ENCODE data around the gene FRMD4A.
A peak's percentile ranks its signal among the peaks of the same experiment; 100 is the strongest.

FRMD4A gene

DNA sequence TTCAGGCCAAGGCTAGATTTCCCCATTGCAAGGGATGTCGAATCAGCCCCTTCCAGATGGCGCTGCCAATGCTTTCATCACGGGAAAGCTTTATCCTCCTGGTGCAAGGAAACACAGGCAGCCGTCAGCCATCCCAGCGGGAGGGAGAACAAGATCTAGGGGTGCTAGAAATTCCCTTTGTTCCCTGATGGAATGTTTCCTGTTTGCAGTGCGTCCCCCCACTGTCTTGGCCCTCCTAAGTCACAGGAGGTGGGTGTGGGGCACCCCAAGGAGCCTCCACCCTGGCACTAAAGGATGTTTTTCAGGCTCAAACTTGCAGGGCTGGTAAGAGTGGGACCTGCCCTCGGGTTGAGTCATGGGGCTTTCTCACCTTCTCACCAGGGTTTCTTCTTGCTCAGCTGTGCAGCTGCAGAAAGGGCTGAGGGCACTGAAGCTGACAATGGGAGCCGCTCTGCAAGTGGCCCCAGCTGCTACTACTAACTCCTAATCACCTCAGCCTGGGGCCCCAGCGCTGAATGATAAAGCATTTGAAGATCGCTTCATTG is 640.4 kb downstream of the FRMD4A start:
- intact Hi-C loops (cut with DNase I) = no loop called here
- DNase-seq = no peak

DNA sequence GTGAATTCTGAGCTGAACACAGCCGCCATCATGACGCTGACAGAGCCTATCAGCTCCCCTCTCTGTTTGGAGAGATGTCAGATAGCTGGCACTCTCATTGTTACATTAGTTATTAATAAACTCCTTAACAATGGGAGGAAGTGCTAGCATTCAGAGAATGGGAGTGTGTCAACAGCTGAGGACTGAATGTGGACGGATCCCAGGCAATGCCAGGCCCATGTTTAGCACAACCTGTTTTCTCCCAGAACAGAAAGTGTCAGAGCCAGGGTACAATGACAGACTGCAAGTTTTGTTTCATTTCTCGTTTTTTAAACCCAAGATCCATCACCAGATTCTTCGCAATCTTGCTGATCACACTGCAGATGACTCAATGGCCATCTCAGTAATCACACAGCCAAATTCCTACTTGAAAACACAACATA is 644.4 kb downstream of the FRMD4A start:
- no peak for DNase-seq
- intact Hi-C loops (cut with DNase I) = no loop called here

DNA sequence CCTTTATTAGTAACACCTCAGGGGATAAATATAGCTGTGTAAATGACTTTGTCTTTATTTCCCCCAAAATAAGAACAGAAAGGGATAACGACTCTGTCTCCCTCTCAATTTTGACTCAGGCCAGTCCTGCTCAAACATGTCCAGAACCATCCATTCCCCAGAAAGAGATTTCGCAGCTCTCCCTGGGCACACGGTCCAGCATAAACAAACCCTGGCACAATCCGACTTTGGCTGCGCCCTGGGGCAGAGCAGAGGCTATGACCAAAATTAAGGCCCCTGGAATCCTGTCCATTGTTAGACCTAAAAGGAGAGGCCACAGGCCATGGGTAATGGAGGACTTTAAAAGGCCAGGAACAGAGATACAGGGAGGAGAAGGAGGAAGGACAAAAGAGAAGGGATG is 644.8 kb downstream of the FRMD4A start:
- peak in 1 of 42 donors; percentile 42 for DNase-seq
- intact Hi-C loops (cut with DNase I) = no loop called here

DNA sequence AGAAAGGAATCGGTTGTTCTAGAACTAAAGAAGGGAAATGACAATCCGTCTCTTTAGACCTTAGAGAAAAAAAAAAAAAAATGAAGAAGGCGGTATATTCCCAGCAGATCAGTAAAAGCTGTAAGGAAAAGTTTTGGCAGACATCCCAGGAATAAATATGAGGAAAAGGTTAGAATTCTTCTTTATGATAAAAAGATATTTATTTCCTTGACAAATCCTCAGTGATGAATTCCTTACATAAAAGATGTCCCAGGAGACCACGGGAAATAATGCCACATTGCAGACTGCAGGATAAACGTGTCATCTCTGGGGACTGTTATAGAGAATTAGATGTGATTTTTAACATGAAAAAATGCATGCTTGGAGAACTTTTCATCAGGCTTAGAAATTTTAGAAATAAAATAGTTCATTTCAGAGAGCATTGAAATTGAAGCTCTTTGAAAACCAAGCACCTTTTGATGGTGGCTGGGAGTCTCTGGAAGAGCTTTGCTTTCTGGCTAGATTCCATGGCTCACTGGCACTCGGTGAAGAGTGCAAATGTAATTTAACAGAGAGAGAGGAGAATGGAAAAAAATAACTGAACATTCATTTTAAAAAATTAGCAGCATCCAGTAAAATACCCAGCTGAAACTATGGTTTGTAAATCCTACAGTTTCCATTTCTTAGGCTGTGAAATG is 645.8 kb downstream of the FRMD4A start:
- no peak for DNase-seq
- intact Hi-C loops (cut with DNase I) = no loop called here

DNA sequence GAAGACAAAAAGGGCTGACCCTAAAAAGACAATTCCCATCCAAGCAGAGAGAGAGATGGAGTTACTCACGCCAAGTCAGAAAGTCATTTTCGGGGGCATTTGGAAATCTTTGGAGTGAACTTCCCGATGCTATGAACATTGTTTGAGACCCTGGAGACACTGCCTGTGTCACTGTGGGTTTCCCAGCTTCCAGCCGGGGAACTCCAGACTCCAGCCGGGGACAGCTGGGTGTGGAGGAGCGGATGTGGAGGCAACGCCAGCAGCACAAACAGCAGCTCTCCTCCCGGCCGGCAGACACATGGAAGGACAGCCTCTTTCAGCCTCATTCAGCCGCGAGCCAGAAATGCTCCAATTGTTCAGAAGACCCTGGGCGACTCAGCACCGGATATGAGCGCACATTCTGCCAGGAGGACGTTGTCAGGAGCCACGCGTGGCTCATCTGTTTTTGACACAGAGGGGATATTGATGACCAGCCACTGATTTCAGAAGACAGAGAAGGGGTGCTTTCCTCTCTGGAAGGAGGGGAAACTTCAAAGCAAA is 646.4 kb downstream of the FRMD4A start:
- intact Hi-C loops (cut with DNase I) = no loop called here
- DNase-seq = peak; percentile 34 to 82 (median 62)

DNA sequence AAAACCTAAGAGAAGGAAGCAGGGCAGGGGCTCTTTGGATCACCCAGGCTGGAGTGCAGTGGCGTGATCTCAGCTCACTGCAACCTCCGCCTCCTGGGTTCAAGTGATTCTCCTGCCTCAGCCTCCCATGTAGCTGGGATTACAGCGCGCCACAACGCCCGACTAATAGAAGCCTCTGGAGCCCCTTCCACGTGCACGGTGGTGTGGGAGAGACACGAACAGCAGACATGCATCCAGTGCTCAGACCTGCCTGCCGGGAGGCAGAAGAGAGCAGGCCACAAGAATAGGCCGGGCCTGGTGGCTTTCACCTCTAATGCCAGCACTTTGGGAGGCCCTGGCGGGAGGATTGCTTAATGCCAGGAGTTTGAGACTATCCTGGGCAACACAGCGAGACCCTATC is 647.7 kb downstream of the FRMD4A start:
- no peak for DNase-seq
- intact Hi-C loops (cut with DNase I) = no loop called here

DNA sequence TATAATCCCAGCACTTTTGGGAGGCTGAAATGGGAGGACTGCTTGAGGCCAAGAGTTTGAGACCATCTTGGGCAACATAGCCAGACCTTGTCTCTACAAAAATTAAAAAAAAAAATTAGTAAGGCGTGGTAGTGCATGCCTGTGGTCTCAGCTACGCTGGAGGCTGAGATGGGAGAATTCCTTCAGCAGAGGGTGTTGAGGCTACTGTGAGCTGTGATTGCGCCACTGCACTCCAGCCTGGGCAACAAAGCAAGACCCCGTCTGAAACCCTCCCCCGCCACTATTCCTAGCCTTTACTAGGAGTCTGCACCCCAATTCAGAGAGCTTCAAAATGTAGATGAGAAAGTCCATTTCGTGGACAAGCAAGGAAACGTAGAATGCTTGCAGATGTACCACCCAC is 648.8 kb downstream of the FRMD4A start:
- no peak for DNase-seq
- intact Hi-C loops (cut with DNase I) = no loop called here

DNA sequence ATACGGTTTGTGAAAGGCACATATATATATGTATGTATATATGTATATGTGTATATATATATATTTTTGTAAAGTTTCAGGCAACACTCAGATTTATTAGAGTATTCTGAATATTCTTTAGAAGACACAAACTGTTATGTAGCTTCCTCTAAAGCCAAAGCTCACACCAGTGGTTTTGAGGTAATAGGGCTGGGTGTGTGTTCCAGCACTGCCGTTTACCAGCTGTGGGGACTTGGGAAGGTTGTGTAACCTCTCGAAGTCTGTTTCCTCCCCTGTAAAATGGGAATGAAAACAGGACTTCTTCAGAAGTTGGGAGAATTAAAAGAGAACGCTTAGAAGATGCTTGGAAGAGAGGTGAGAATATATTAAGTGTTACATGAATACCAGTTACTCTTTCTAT is 649.2 kb downstream of the FRMD4A start:
- intact Hi-C loops (cut with DNase I) = no loop called here
- no peak for DNase-seq

DNA sequence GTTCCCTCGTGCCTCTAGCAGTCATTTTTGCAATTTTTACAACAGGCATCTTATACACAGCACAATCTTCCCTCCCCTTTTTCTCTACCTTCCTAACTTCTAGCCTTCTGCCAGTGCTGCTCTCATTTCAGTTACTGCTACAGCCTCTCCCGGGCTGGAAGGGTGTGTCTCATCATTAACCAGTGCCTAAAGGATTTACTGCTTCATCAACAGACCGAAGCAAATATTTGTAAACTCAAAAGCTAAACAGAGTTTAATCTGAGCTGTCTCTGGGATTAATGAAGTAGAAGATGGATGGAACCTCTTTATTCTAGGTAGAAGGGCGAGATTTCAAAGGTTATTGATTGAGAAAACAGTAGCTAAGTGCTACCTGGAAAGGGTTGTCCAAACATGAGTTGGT is 649.6 kb downstream of the FRMD4A start:
- intact Hi-C loops (cut with DNase I) = no loop called here
- no peak for DNase-seq

DNA sequence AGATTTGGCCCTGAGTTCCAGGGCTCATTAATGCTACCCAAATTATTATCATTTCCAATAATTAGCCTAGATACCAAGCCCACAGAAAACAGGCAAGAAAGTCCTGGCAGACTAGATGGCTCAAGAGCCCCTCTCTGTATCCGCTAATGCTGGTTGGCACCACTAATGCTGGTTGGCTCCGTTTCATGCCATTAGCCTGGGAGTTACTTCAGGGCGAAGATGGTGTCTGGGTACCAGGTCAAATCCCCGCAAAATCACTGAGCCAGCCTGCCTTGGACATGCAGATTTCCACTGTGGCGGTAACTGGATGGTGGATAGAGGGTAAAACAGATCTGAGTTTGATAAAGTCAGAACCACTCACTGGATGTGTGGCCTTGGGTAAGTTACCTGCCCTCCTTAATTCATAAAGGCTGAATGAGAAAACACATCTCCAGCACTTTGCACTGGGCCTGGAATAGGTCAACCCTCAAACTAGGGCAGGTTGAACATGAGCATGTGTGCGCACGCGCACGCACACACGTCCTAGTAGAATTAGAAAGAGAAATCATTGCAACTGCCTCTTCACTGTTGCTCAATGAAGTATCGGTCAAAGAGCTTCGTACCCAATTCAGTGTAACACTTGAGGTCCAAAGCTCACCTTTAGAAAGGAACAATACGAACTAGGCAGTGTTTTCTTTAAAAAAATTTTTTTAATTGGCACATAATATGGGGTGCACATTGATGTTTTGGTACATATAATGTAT is 652.5 kb downstream of the FRMD4A start:
- no peak for DNase-seq
- intact Hi-C loops (cut with DNase I) = no loop called here

DNA sequence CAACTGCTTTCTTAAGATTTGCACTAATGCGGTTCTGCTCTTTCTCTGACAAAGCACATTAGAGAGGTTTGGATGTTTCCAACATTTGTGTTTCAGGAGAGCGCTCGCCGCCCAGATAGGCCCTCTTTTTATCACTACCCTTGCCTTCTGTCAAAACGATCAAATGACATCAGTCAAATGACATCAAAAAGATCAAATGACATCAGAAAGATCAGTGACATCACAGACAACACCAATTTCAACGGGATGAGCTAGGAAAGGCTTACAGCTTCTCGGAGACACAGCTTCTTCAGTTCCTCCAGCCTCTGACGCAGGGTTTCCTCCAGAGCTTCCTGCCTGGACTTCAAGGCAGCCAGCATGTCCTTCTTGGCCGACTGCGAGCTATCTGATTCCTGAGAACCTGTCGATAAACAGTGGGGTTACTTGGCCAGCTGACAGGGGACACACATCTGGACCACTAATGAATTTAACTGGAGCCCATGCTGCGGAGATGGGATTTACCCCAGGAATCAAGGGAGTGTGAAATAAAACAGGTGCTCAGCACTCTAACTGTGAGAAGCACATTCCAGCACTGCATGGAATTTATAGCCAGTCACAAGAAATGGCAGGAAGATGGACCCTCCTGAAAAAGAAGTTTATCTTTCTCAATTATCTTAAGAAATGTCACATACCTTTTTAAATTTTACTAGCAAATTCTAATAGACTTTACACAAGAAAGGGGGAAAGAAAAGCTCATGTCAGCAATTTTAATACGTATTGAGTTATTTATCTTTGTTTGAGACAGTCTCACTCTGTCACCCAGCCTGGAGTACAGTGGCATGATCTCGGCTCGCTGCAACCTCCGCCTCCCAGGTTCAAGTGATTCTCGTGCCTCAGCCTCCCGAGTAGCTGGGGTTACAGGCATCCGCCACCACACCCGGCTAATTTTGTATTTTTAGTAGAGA is 655.8 kb downstream of the FRMD4A start:
- DNase-seq = no peak
- intact Hi-C loops (cut with DNase I) = no loop called here

DNA sequence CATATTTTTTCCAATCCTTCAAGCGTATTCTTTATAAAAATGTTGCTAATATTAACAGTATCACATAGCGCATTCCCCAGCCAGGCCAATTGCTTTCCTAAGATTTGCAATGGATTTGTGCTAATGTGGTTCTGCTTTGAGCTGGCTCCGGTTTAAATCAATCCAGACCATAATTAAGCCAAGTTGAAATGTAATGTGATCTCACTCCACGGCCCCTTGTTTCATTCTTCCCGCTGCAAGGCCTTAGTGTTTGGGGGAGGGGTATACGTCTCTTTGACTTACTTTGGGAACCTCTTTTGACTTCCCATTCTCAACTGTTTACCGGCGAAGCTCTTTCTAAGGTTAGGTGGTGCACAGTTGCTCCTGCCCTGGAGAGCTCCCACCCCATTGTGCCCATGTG is 657.6 kb downstream of the FRMD4A start:
- intact Hi-C loops (cut with DNase I) = no loop called here
- DNase-seq = no peak

DNA sequence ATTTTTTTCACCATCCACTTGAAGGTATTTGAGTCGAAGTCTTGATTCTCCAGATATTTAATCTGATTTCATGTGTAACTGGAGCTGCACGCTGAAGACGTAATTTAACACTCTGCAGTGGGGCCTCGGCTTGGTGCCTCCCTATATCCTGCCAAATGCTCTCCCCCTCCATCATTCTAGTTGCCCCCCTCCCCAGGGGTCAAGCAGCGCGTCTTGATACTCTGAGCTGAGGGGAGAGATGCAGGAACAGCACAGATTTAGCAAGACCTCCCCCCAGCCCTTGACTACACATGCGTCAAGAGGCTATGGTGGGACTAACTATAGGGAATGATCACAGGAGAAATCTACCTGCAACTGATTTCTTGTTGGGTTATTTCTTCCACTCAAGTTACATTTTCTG is 658.2 kb downstream of the FRMD4A start:
- no peak for DNase-seq
- intact Hi-C loops (cut with DNase I) = no loop called here

DNA sequence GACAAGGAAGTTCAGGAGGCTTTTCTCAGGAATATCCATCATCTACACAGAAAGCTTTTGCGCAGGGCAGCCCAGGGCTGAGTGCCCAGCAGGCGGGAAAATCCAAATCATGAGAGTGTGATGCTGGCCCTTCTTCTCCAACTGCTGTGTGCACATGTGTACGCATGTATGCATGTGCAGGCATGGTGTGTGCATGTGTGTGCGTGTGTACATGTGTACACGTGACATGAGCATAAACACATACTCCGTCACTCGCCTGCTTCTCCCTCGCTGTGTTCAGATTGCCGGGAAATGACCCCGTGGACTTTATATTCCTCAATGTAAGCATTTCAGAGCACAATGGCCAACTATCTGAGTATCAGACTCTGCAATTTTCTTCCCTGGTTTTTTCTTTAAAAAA is 658.8 kb downstream of the FRMD4A start:
- DNase-seq = no peak
- intact Hi-C loops (cut with DNase I) = no loop called here

DNA sequence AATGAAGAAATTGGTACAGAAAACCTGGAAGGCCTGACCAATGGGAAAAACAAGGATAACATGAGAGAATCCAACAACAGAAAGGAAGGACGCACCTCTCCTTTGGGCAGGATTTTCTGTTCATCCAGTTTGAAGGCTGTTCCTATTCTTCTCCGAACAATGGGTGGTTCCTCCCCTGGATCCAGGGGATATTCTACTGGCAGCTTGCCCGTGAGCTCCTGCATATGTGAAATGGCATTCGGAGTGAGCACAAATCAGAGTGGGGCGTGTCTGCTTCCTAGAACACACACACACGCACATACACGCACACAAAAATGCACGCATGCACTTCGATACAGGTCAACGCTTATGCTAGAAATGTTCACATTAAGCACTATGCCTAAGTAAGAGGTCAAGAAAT is 660.4 kb downstream of the FRMD4A start:
- intact Hi-C loops (cut with DNase I) = no loop called here
- DNase-seq = no peak

DNA sequence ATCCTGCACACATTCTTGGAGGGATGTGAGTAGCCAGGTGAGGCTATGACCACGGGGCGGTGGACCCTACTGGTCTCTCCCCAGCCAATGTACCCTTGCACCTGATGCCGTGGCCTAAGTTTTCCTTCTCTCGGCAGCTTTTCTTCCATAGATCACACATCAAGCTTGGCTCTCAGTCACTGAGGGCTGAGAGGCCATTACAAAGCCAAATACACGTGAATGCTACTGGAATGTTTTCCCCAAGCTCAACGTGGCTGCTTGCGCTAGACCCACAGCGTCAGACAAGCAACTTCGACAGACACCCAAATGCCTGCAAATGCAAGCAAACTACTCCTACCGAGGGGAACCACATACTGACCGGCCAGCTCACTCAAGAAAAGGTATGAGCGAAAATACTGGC is 660.8 kb downstream of the FRMD4A start:
- intact Hi-C loops (cut with DNase I) = no loop called here
- no peak for DNase-seq

DNA sequence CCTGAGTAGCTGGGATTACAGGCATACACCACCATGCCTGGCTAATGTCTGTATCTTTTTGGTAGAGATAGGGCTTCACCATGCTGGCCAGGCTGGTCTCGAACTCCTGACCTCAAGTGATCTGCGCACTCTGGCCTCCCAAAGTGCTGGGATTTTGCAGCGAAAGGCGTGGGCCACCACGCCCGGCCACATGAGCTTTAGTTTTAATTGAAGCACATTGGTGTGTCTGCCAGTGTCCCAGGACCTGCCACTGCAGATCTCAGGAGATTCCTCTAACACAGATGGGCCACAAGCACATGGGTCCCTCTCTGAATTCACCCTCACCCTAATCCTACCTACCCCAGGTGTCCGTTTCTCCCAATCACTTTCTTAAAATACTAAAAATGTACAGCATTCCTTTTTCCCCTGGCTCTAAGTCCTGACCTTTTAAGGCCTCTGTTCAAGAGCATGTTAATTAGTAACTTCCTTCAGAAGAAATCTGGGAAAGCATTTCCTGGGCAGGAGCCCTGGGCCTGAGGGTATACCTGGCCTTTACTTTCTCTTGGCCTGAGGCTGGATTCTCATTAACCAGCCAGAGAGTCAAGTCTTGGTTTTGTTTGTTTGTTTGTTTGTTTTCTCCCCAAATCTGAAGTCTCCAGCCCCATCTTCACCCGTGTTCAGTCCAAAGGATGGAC is 661.4 kb downstream of the FRMD4A start:
- intact Hi-C loops (cut with DNase I) = no loop called here
- DNase-seq = no peak

DNA sequence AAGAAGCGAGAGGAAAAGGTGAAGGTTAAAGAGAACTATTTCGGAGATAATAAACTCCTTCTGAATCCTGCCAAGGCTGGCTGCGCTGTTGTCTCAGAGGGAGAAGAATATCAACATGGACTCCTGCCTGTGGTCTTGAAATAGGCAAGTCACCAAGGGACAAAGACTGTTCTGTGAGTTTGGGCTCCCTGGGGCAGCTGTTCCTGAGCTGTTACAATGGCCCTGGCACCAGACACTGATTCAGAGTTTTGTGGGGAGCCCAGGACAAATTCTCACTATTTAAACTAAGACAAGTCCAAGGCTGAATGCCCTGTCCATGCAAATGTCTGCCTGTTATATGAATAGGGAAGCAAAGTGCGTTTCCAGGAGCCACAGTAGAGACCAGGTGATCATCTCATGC is 662.6 kb downstream of the FRMD4A start:
- DNase-seq = peak in 17 of 42 donors; percentile 11 to 72 (median 40)
- intact Hi-C loops (cut with DNase I) = no loop called here
